Measurements from ENCODE around the gene AP4M1.
"Not testable (repeated sequence)": the region's sequence is repeated elsewhere in the genome, so short reads cannot be mapped to it uniquely, and the experiment has no call there.

The AP4M1 gene

GRCh38 chr7:100127866-100128636, 26.6 kb downstream of the AP4M1 start:
- no peaks in the 10 kb centered on the region for H4K20me1 ChIP-seq (ENCODE audit: insufficient read depth, low read length, poor library complexity, severe bottlenecking)
- H3K9ac ChIP-seq (ENCODE audit: low read depth, low read length, poor library complexity, severe bottlenecking), result peak overlapping the region; percentile 97
- no peaks in the 10 kb centered on the region; the same call in 1 of the 2 replicates for H3F3A ChIP-seq (ENCODE audit: low read depth)
- H3K36me3 ChIP-seq (ENCODE audit: insufficient read depth, low read length), result no peaks in the 10 kb centered on the region
- H3K4me2 ChIP-seq (ENCODE audit: low read depth, low read length, poor library complexity, severe bottlenecking), result peak overlapping the region; percentile 98
- no peak for TF ChIP-seq CTCF (conservative IDR thresholded peaks at IDR 0.05; ENCODE audit: low read length)
- no peak for TF ChIP-seq EZH2phosphoT487 (IDR thresholded peaks at IDR 0.05; ENCODE audit: borderline replicate concordance)
- no peaks in the 10 kb centered on the region for H3K9me2 ChIP-seq (replicated peaks; ENCODE audit: low read depth, low read length)
- peak overlapping the region; percentile 84 for H2AFZ ChIP-seq (ENCODE audit: low read length)
- peak overlapping the region; percentile 95 for H3K4me3 ChIP-seq (ENCODE audit: low read length, poor library complexity, severe bottlenecking)
- H3K4me1 ChIP-seq (ENCODE audit: insufficient read depth, low read length, poor library complexity, severe bottlenecking), result peaks cover 25% of the 10 kb centered on the region
- H3K27me3 ChIP-seq (ENCODE audit: insufficient read depth, low read length, poor library complexity, severe bottlenecking), result no peaks in the 10 kb centered on the region
- H3K79me2 ChIP-seq (ENCODE audit: insufficient read depth, low read length), result peaks cover 25% of the 10 kb centered on the region
- no peaks in the 10 kb centered on the region for H3K9me3 ChIP-seq (ENCODE audit: insufficient read depth, low read depth, low read length)

- Histone ChIP-seq H3K4me2 (ENCODE audit: low read depth, low read length, poor library complexity, severe bottlenecking) (peak overlapping the region; percentile 98), H3K79me2 (ENCODE audit: insufficient read depth, low read length) (peaks cover 25% of the 10 kb centered on the region), H3K9me3 (ENCODE audit: insufficient read depth, low read depth, low read length) (no peaks in the 10 kb centered on the region), H3K36me3 (ENCODE audit: insufficient read depth, low read length) (no peaks in the 10 kb centered on the region), H3K4me3 (ENCODE audit: low read length, poor library complexity, severe bottlenecking) (peak overlapping the region; percentile 95), H3F3A (ENCODE audit: low read depth) (no peaks in the 10 kb centered on the region; the same call in 1 of the 2 replicates), H4K20me1 (ENCODE audit: insufficient read depth, low read length, poor library complexity, severe bottlenecking) (no peaks in the 10 kb centered on the region), H3K9me2 (replicated peaks; ENCODE audit: low read depth, low read length) (no peaks in the 10 kb centered on the region), H3K4me1 (ENCODE audit: insufficient read depth, low read length, poor library complexity, severe bottlenecking) (peaks cover 25% of the 10 kb centered on the region), H3K9ac (ENCODE audit: low read depth, low read length, poor library complexity, severe bottlenecking) (peak overlapping the region; percentile 97), H2AFZ (ENCODE audit: low read length) (no peak overlapping the region), H3K27me3 (ENCODE audit: insufficient read depth, low read length, poor library complexity, severe bottlenecking) (no peaks in the 10 kb centered on the region)
- TF ChIP-seq EZH2phosphoT487 (IDR thresholded peaks at IDR 0.05; ENCODE audit: borderline replicate concordance), result no peak
- TF ChIP-seq CTCF (conservative IDR thresholded peaks at IDR 0.05; ENCODE audit: low read length), result no peak
Observed at GRCh38 chr7:100128637-100128963, 27.2 kb downstream of the AP4M1 start.

- not testable (repeated sequence) for H3K4me2 ChIP-seq (ENCODE audit: low read depth, low read length, poor library complexity, severe bottlenecking); H3K36me3 ChIP-seq (ENCODE audit: insufficient read depth, low read length); H3K27me3 ChIP-seq (ENCODE audit: insufficient read depth, low read length, poor library complexity, severe bottlenecking); H3K9ac ChIP-seq (ENCODE audit: low read depth, low read length, poor library complexity, severe bottlenecking); H3F3A ChIP-seq (ENCODE audit: low read depth); H3K9me2 ChIP-seq (replicated peaks; ENCODE audit: low read depth, low read length); H4K20me1 ChIP-seq (ENCODE audit: insufficient read depth, low read length, poor library complexity, severe bottlenecking); H2AFZ ChIP-seq (ENCODE audit: low read length); H3K9me3 ChIP-seq (ENCODE audit: insufficient read depth, low read depth, low read length); H3K4me3 ChIP-seq (ENCODE audit: low read length, poor library complexity, severe bottlenecking)
- peaks cover 17% of the 10 kb centered on the region for H3K4me1 ChIP-seq (ENCODE audit: insufficient read depth, low read length, poor library complexity, severe bottlenecking)
- H3K79me2 ChIP-seq (ENCODE audit: insufficient read depth, low read length), result peaks cover 13% of the 10 kb centered on the region
Observed at GRCh38 chr7:100130220-100130607, 28.8 kb downstream of the AP4M1 start.

Measured in Loucy (cell line).